Activated T-cell treated with anti-CD3 and anti-CD28 coated beads, Interleukin-2, amount 50 U/mL, for 72 hours (primary cell): ENCODE measurements around the gene CCDC47. TPM values are rescaled to one million over a fixed set of nuclear protein-coding genes. Genes with fewer than 3 reads are reported as not detected.
"Not testable (repeated sequence)": the region's sequence is repeated elsewhere in the genome, so short reads cannot be mapped to it uniquely, and the experiment has no call there.

Experiments
- ATAC-seq, 2 donors: fragments of 150-1000 bp; cut with Tn5 transposase; replicated peaks in 1 of 2; 2 replicates each; pipeline ENCODE4 v1.10.0; 2021; ENCODE audit warnings: moderate library complexity in 2 of 2, mild to moderate bottlenecking in 1 of 2
- DNase-seq, 2 donors: peaks; one replicate each; pipeline ENCODE4 v3.0.0; 2021 to 2022; ENCODE audit warnings: mixed read lengths in 1 of 2
- H3K27ac Mint-ChIP-seq: one replicate; pipeline ENCODE4 v1.8.0; 2022; ENCODE audit warnings: mild to moderate bottlenecking, moderate library complexity, mixed read lengths
- H3K27me3 Mint-ChIP-seq: one replicate; pipeline ENCODE4 v1.8.0; 2022; ENCODE audit warnings: low read depth, mixed read lengths
- H3K36me3 Mint-ChIP-seq, 2 donors: one replicate each; pipeline ENCODE4 v1.8.0; 2022; ENCODE audit warnings: mixed read lengths in 2 of 2, mild to moderate bottlenecking in 1 of 2; ENCODE audit not compliant: insufficient read depth in 2 of 2
- H3K4me1 Mint-ChIP-seq: one replicate; pipeline ENCODE4 v1.8.0; 2022; ENCODE audit warnings: low read depth, mixed read lengths
- H3K4me3 Mint-ChIP-seq, 2 donors: one replicate each; pipeline ENCODE4 v1.8.0; 2022; ENCODE audit warnings: mild to moderate bottlenecking in 2 of 2, mixed read lengths in 2 of 2, moderate library complexity in 2 of 2
- H3K9me3 Mint-ChIP-seq, 2 donors: one replicate each; pipeline ENCODE4 v1.8.0; 2022; ENCODE audit warnings: mixed read lengths in 2 of 2
- total RNA-seq, 2 donors: library from RNA; stranded (reverse); gene quantifications; one replicate each; pipeline ENCODE4 v1.2.3, GENCODE V29; 2022

Gene CCDC47
- total RNA-seq, 2 donors from 2014 or later = 59.5 to 60.3 TPM

- no peak for ATAC-seq
- H3K9me3 Mint-ChIP-seq = no peaks in the 10 kb centered on the region
- DNase-seq = no peak
- H3K4me3 Mint-ChIP-seq = no peak overlapping the region
- peak overlapping the region; percentile 25 for H3K27ac Mint-ChIP-seq
- peaks cover 7 to 46% of the 10 kb centered on the region in 2 donors for H3K36me3 Mint-ChIP-seq
- H3K4me1 Mint-ChIP-seq = peaks cover 18% of the 10 kb centered on the region
- no peaks in the 10 kb centered on the region for H3K27me3 Mint-ChIP-seq
These were observed 30.9 kb upstream of the CCDC47 start for GRCh38 chr17:63804328-63804727.

GRCh38 chr17:63800783-63801182 lies 27.4 kb upstream of the CCDC47 start:
- ATAC-seq (no peak), DNase-seq (no peak)
- Mint-ChIP-seq H3K4me3 (no peak overlapping the region), H3K9me3 (no peaks in the 10 kb centered on the region), H3K27me3 (no peaks in the 10 kb centered on the region), H3K27ac (peak overlapping the region; percentile 52), H3K4me1 (peaks cover 9% of the 10 kb centered on the region), H3K36me3 (peaks cover 8 to 39% of the 10 kb centered on the region in 2 donors)

- Mint-ChIP-seq H3K4me3 (no peak overlapping the region), H3K4me1 (no peaks in the 10 kb centered on the region), H3K27ac (no peak overlapping the region), H3K9me3 (no peaks in the 10 kb centered on the region), H3K27me3 (no peaks in the 10 kb centered on the region), H3K36me3 (peaks cover 10 to 35% of the 10 kb centered on the region in 2 donors)
- DNase-seq = no peak
- ATAC-seq = no peak
These were observed 25.2 kb upstream of the CCDC47 start for GRCh38 chr17:63798572-63799106.

GRCh38 chr17:63796375-63796774 lies 23.0 kb upstream of the CCDC47 start:
- ATAC-seq, DNase-seq, H3K4me3 Mint-ChIP-seq, H3K27ac Mint-ChIP-seq, H3K4me1 Mint-ChIP-seq, H3K9me3 Mint-ChIP-seq, H3K27me3 Mint-ChIP-seq: not testable (repeated sequence)
- H3K36me3 Mint-ChIP-seq = peaks cover 11 to 39% of the 10 kb centered on the region in 2 donors

GRCh38 chr17:63792055-63792729 lies 18.8 kb upstream of the CCDC47 start:
- ATAC-seq (no peak), DNase-seq (no peak)
- Mint-ChIP-seq H3K36me3 (peaks cover 6 to 31% of the 10 kb centered on the region in 2 donors), H3K27me3 (no peaks in the 10 kb centered on the region), H3K4me3 (no peak overlapping the region), H3K27ac (peak overlapping the region; percentile 91), H3K9me3 (no peaks in the 10 kb centered on the region), H3K4me1 (peaks cover 4% of the 10 kb centered on the region)

- peak; percentile 49 to 67 for ATAC-seq
- Mint-ChIP-seq H3K9me3 (no peaks in the 10 kb centered on the region), H3K27me3 (no peaks in the 10 kb centered on the region), H3K27ac (peak overlapping the region; percentile 73), H3K4me3 (no peak overlapping the region), H3K4me1 (peaks cover 4% of the 10 kb centered on the region), H3K36me3 (peaks cover 5 to 24% of the 10 kb centered on the region in 2 donors)
- no peak for DNase-seq
These were observed 16.7 kb upstream of the CCDC47 start for GRCh38 chr17:63790057-63790456.

- Mint-ChIP-seq H3K27me3 (no peaks in the 10 kb centered on the region), H3K4me1 (peaks cover 17% of the 10 kb centered on the region), H3K9me3 (no peaks in the 10 kb centered on the region), H3K27ac (no peak overlapping the region), H3K4me3 (no peak overlapping the region), H3K36me3 (peaks cover 0 to 13% of the 10 kb centered on the region in 2 donors)
- ATAC-seq (no peak), DNase-seq (no peak)
These were observed 13.7 kb upstream of the CCDC47 start for GRCh38 chr17:63786971-63787711.

GRCh38 chr17:63786117-63786516 lies 12.7 kb upstream of the CCDC47 start:
- peaks cover 24% of the 10 kb centered on the region for H3K4me1 Mint-ChIP-seq
- H3K36me3 Mint-ChIP-seq = peaks cover 0 to 13% of the 10 kb centered on the region in 2 donors
- ATAC-seq = no peak
- no peak overlapping the region for H3K4me3 Mint-ChIP-seq
- no peak overlapping the region for H3K27ac Mint-ChIP-seq
- DNase-seq = no peak
- H3K9me3 Mint-ChIP-seq = no peaks in the 10 kb centered on the region
- H3K27me3 Mint-ChIP-seq = no peaks in the 10 kb centered on the region

GRCh38 chr17:63785556-63785955 lies 12.2 kb upstream of the CCDC47 start:
- Mint-ChIP-seq H3K27ac (peak overlapping the region; percentile 24), H3K4me1 (peaks cover 29% of the 10 kb centered on the region), H3K4me3 (no peak overlapping the region), H3K27me3 (no peaks in the 10 kb centered on the region), H3K36me3 (peaks cover 0 to 13% of the 10 kb centered on the region in 2 donors), H3K9me3 (no peaks in the 10 kb centered on the region)
- no peak for DNase-seq
- ATAC-seq = no peak

GRCh38 chr17:63783522-63783921 lies 10.1 kb upstream of the CCDC47 start:
- no peaks in the 10 kb centered on the region for H3K9me3 Mint-ChIP-seq
- peaks cover 0 to 16% of the 10 kb centered on the region in 2 donors for H3K36me3 Mint-ChIP-seq
- peaks cover 43% of the 10 kb centered on the region for H3K4me1 Mint-ChIP-seq
- no peaks in the 10 kb centered on the region for H3K27me3 Mint-ChIP-seq
- peak overlapping the region; percentile 23 to 42 for H3K4me3 Mint-ChIP-seq
- no peak for DNase-seq
- ATAC-seq = peak in 1 of 2 donors; percentile 59
- peak overlapping the region; percentile 18 for H3K27ac Mint-ChIP-seq

- peaks cover 67% of the 10 kb centered on the region for H3K4me1 Mint-ChIP-seq
- ATAC-seq (no peak), DNase-seq (no peak)
- no peak overlapping the region for H3K27ac Mint-ChIP-seq
- no peaks in the 10 kb centered on the region for H3K27me3 Mint-ChIP-seq
- no peaks in the 10 kb centered on the region for H3K9me3 Mint-ChIP-seq
- H3K4me3 Mint-ChIP-seq = no peak overlapping the region
- peaks cover 2 to 19% of the 10 kb centered on the region in 2 donors for H3K36me3 Mint-ChIP-seq
These were observed 7.5 kb upstream of the CCDC47 start for GRCh38 chr17:63780928-63781327.

GRCh38 chr17:63780507-63780906 lies 7.1 kb upstream of the CCDC47 start:
- H3K27ac Mint-ChIP-seq = peak overlapping the region; percentile 84
- H3K9me3 Mint-ChIP-seq = no peaks in the 10 kb centered on the region
- H3K4me3 Mint-ChIP-seq = no peak overlapping the region
- H3K36me3 Mint-ChIP-seq = peaks cover 2 to 21% of the 10 kb centered on the region in 2 donors
- peaks cover 71% of the 10 kb centered on the region for H3K4me1 Mint-ChIP-seq
- ATAC-seq (no peak), DNase-seq (no peak)
- no peaks in the 10 kb centered on the region for H3K27me3 Mint-ChIP-seq

GRCh38 chr17:63775420-63775819 lies 2.0 kb upstream of the CCDC47 start:
- Mint-ChIP-seq H3K27me3 (no peaks in the 10 kb centered on the region), H3K4me1 (peaks cover 69% of the 10 kb centered on the region), H3K9me3 (no peaks in the 10 kb centered on the region), H3K4me3 (peak overlapping the region; percentile 97), H3K36me3 (peaks cover 10 to 28% of the 10 kb centered on the region in 2 donors), H3K27ac (peak overlapping the region; percentile 90)
- DNase-seq (no peak), ATAC-seq (no peak)
